Adrenal gland (tissue), 12 donors: ENCODE results near the gene SPECC1L. TPM values are rescaled to one million over a fixed set of nuclear protein-coding genes. Genes with fewer than 3 reads are reported as not detected.

Source experiments
- DNase-seq, 7 donors: peaks; one replicate each; pipeline ENCODE4 v3.0.0-alpha.2; 2019 to 2020
- H3K27ac ChIP-seq, 5 donors: fragments of 200-600 bp; sonication (generic) in 4 of 5; 1 replicate in 3 of 5; 2 replicates in 2 of 5; pipeline versions ENCODE4 v1.5.1 to v1.8.0; 2016 to 2020; ENCODE audit warnings: mild to moderate bottlenecking in 1 of 5
- H3K27me3 ChIP-seq: fragments of 200-600 bp; 2 replicates; pipeline ENCODE4 v1.8.0; 2021
- H3K36me3 ChIP-seq, 2 donors: fragments of 200-600 bp; replicated peaks in 1 of 2; 1 replicate in 1 of 2; 2 replicates in 1 of 2; pipeline versions ENCODE4 v1.5.1 to v1.8.0; 2018 to 2022
- H3K4me1 ChIP-seq, 2 donors: fragments of 200-600 bp; replicated peaks in 1 of 2; 1 replicate in 1 of 2; 2 replicates in 1 of 2; pipeline versions ENCODE4 v1.5.1 to v1.8.0; 2018 to 2021
- H3K4me3 ChIP-seq, 4 donors: fragments of 200-600 bp; sonication (generic) in 3 of 4; one replicate each; pipeline ENCODE4 v1.5.1; 2016 to 2018
- H3K9me3 ChIP-seq, 3 donors: fragments of 200-600 bp; sonication (generic) in 1 of 3; replicated peaks in 1 of 3; 1 replicate in 2 of 3; 2 replicates in 1 of 3; pipeline versions ENCODE4 v1.5.1 to v1.8.0; 2016 to 2021
- CTCF ChIP-seq, 6 experiments: fragments of 450-650 bp in 4 of 6; fragments of 200-600 bp in 2 of 6; sonication (generic) in 1 of 6; IDR thresholded peaks; 1 replicate in 5 of 6; 2 replicates in 1 of 6; pipeline versions ENCODE4 v1.5.1 to v1.8.0; 2016 to 2021; ENCODE audit warnings: antibody characterized with exemption in 6 of 6, mild to moderate bottlenecking in 2 of 6, moderate library complexity in 1 of 6
- POLR2A ChIP-seq, 2 donors: fragments of 450-650 bp; IDR thresholded peaks; one replicate each; pipeline ENCODE4 v1.6.1; 2017; ENCODE audit warnings: antibody characterized with exemption in 2 of 2, mild to moderate bottlenecking in 2 of 2, moderate library complexity in 1 of 2
- WGBS, 4 donors: extraction: QIAGEN DNeasy Blood & Tissue Kit in 2 of 4; methylation state at CpG; one replicate each; pipeline versions ENCODE4 v1.1.5 to v1.1.7; 2013 to 2017; 5-methylcytosine and 5-hydroxymethylcytosine counted together
- intact Hi-C, 2 donors: fragments of 100-400 bp; cut with DNase I; formaldehyde crosslinking; loops; one replicate each; pipeline versions ENCODE4 v1.14.1 to v1.15.0; 2022 to 2023
- polyA plus RNA-seq, 3 donors: library from polyadenylated mRNA; stranded (reverse); fragments of 200-250 nt in 2 of 3; fragments of 350-450 nt in 1 of 3; fragmentation: Illumina TruSeq in 1 of 3; extraction: RNeasy Lipid Tissue Mini Kit (QIAGEN cat#74804) in 1 of 3; gene quantifications; one replicate each; pipeline ENCODE4 v1.2.3, GENCODE V29; 2013 to 2014
- total RNA-seq, 9 donors: library from RNA; depleted of rRNA in 4 of 9; stranded (reverse); fragments of >200 nt in 4 of 9; fragments of 120-200 nt in 1 of 9; fragmentation: NEBNext Ultra II Directional in 1 of 9; extraction: Animal tissue kit (Norgen Biotek cat#: 25700) in 1 of 9; gene quantifications; one replicate each; pipeline versions ENCODE4 v1.1.0 to v1.2.4, GENCODE V29; 2013 to 2023
- donor health status: healthy with polysubstance abuse.
- donor health status: Bipolar disorder and iron deficiency.
- donor health status: DM: yes; HTN: yes; CAD: no.
- donor health status: DM: no; HTN: no; CAD: no.
- donor health status: DM: no; HTN: no; CAD: no.
- donor health status: DM: yes; HTN: yes; CAD: no.

The SPECC1L gene
- total and polyA plus RNA-seq, 12 donors, result 7.2 to 121 (median 43.5) TPM

GRCh38 chr22:24389680-24390079 is 119.0 kb downstream of the SPECC1L start:
- WGBS, 4 donors, result 83 to 96% (median 86%) methylated on average over 1 of the region's 1 CpG
- Histone ChIP-seq H3K4me3 (no peak overlapping the region), H3K27me3 (no peaks in the 10 kb centered on the region), H3K27ac (peak overlapping the region in 2 of 5 donors; percentile 25 to 69), H3K4me1 (peaks cover 21 to 37% of the 10 kb centered on the region in 2 donors), H3K36me3 (no peaks in the 10 kb centered on the region), H3K9me3 (no peaks in the 10 kb centered on the region)
- intact Hi-C loops, result no loop called here
- no peak for DNase-seq
- TF ChIP-seq CTCF (IDR thresholded peaks at IDR 0.05) (no peak), POLR2A (IDR thresholded peaks at IDR 0.05) (no peak)

- Histone ChIP-seq H3K9me3 (no peaks in the 10 kb centered on the region), H3K4me3 (no peak overlapping the region), H3K27ac (peak overlapping the region in 2 of 5 donors; percentile 69), H3K4me1 (peaks cover 21 to 37% of the 10 kb centered on the region in 2 donors), H3K36me3 (no peaks in the 10 kb centered on the region), H3K27me3 (no peaks in the 10 kb centered on the region)
- no peak for DNase-seq
- intact Hi-C loops, result no loop called here
- TF ChIP-seq CTCF (IDR thresholded peaks at IDR 0.05), result no peak
- no peak for TF ChIP-seq POLR2A (IDR thresholded peaks at IDR 0.05)
- 71 to 90% (median 83%) methylated on average over 2 of the region's 2 CpGs for WGBS, 4 donors
Measured at GRCh38 chr22:24390156-24390555, 119.5 kb downstream of the SPECC1L start.

- intact Hi-C loops, result no loop called here
- DNase-seq, result peak in 1 of 7 donors; percentile 18
- Histone ChIP-seq H3K27ac (peak overlapping the region in 4 of 5 donors; percentile 46 to 88 (median 58)), H3K9me3 (no peaks in the 10 kb centered on the region), H3K4me1 (peaks cover 21 to 37% of the 10 kb centered on the region in 2 donors), H3K27me3 (no peaks in the 10 kb centered on the region), H3K36me3 (no peaks in the 10 kb centered on the region), H3K4me3 (no peak overlapping the region)
- TF ChIP-seq POLR2A (IDR thresholded peaks at IDR 0.05) (no peak), CTCF (IDR thresholded peaks at IDR 0.05) (no peak)
- 51 to 73% (median 65%) methylated on average over 7 of the region's 7 CpGs for WGBS, 4 donors
Measured at GRCh38 chr22:24390576-24390975, 119.9 kb downstream of the SPECC1L start.

GRCh38 chr22:24391836-24392217 is 121.2 kb downstream of the SPECC1L start:
- DNase-seq, result no peak
- Histone ChIP-seq H3K4me3 (no peak overlapping the region), H3K9me3 (no peaks in the 10 kb centered on the region), H3K27ac (peak overlapping the region in 3 of 5 donors; percentile 46 to 88 (median 69)), H3K36me3 (peaks cover 0 to 11% of the 10 kb centered on the region in 2 donors), H3K4me1 (peaks cover 21 to 37% of the 10 kb centered on the region in 2 donors), H3K27me3 (no peaks in the 10 kb centered on the region)
- TF ChIP-seq POLR2A (IDR thresholded peaks at IDR 0.05), result no peak
- TF ChIP-seq CTCF (IDR thresholded peaks at IDR 0.05), result no peak
- intact Hi-C loops, result no loop called here
- WGBS, 4 donors, result 72 to 82% (median 74%) methylated on average over 3 of the region's 3 CpGs
